ENCODE data around the gene CD83.
"Not testable (repeated sequence)": the region's sequence is repeated elsewhere in the genome, so short reads cannot be mapped to it uniquely, and the experiment has no call there.

The CD83 gene, protein sequence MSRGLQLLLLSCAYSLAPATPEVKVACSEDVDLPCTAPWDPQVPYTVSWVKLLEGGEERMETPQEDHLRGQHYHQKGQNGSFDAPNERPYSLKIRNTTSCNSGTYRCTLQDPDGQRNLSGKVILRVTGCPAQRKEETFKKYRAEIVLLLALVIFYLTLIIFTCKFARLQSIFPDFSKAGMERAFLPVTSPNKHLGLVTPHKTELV
- total RNA-seq = 4.9 to 72.7 (median 55.6) reads per million in 3 experiments

DNA sequence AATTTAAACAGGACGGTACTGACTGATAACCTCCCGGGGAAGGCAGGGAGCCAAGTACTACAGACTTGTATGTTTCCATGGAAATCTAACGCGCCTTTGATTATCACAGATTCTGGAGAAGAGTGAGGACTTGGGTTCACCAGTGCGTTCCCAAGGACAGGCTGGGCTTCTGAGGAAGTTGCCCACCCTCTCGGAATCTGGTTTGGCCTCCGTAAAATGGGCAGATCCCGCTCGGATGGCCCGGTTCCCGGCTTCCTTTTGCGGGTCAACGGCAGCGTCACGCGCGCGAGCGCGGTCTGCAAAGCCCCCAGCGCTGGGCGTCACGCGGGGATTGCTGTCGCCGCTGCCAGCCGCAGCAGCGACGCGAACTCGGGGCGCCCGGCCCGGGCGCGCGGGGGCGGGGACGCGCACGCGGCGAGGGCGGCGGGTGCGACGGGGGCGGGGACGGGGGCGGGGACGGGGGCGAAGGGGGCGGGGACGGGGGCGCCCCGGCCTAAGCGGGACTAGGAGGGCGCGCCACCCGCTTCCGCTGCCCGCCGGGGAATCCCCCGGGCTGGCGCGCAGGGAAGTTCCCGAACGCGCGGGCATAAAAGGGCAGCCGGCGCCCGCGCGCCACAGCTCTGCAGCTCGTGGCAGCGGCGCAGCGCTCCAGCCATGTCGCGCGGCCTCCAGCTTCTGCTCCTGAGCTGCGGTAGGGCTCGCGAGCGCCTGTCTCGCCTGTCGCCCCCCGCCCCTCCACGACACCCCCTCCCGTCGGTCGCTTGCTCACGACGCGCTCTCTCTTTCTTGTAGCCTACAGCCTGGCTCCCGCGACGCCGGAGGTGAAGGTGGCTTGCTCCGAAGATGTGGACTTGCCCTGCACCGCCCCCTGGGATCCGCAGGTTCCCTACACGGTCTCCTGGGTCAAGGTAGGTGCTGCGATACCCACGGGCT lies at the start of gene CD83:
Gene CD83, plus strand, starts transcription at position 615 of the 933 bp plus-strand sequence. Its CDS starts 40 bp downstream, at position 655.
- peak; percentile 88 for DNase-seq

DNA sequence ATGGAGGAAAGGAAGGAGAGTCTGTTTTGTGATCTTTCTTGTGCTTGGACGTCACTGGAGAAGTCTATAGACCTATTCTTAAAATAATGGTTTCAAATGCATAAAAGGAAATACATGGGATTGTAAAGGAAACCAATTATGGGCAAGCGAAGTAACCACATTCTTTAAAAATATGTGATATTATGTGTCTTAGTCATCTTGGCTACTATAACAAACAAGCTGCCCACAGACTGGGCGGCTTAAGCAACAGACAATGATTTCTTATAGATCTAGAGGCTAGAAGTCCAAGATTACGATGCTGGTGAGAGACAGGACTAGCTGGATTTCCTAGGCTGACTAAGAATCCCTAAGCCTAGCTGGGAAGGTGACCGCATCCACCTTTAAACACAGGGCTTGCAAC lies 49.4 kb upstream of the CD83 start:
- DNase-seq = no peak

DNA sequence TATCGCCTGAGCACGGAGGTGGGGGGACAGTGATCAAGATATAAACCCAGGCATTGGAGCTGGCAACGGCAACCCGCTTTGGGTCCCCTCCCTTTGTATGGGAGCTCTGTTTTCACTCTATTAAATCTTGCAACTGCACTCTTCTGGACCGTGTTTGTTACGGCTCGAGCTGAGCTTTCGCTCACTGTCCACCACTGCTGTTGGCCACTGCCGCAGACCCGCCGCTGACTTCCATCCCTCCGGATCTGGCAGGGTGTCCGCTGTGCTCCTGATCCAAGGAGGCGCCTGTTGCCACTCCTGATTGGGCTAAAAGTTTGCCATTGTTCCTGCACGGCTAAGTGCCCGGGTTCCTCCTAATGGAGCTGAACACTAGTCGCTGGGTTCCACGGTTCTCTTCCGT lies 48.9 kb upstream of the CD83 start:
- no peak for DNase-seq

DNA sequence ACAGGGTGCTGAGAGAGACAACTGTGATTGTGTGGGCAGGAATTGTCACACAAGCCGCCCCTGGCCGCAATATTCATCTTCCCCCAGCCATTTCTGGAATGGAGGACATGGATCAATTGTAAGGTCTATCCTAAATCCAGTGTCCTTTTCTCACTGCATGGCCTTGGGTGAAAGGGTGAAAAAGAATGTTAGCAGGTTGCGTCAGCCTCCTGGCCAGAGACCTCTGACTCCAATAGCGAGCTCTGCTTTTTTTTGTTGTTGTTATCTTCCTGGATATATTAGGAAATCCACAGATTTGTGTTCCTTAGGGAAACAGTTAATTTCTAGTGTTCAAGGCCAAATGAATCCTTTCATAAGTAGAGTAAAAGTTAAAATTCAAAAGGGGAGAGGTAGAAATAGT lies 47.1 kb upstream of the CD83 start:
- no peak for DNase-seq

DNA sequence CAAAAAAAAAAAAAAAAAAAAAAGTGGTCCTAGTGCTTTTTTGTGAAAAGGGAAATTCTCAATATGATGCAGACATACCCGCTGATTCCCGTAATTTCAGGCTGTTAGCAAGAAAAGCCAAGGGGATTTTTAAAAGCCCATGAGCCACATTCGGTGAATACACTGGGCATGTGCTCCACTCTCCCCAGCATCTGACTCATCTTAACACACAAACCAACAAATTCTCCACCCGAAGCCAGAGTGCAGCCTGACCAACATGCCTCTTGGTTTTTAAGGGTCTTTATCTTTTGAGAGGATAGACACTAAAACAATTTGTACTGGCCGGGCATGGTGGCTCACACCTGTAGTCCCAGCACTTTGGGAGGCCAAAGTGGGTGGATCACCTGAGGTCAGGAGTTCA lies 45.5 kb upstream of the CD83 start:
- no peak for DNase-seq

DNA sequence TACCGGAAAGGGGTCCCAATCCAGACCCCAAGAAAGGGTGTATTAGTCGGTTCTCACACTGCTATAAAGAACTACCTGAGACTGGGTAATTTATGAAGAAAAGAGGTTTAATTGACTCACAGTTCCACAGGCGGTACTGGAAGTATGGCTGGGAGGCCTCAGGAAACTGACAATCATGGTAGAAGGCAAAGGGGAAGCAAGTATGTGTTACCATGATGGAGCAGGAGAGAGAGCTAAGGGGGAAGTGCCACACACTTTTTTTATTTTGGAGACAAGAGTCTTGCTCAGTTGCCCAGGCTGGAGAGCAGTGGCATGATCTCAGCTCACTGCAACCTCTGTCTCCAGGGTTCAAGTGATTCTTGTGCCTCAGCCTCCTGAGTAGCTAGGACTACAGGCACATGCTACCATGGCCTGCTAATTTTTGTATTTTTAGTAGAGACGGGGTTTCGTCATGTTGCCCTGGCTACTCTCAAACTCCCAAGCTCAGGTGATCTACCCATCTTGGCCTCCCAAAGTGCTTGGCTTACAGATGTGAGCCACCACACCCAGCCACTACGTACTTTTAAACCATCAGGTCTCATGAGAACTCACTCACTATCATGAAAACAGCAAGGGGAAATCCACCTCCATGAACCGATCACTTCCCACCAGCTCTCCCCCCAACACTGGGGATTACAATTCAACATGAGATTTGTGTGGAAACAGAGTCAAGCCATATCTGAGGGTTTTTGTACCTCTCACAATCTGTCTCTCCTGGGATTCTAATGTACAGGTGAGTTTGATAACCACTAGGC lies 43.8 kb upstream of the CD83 start:
- not testable (repeated sequence) for DNase-seq

DNA sequence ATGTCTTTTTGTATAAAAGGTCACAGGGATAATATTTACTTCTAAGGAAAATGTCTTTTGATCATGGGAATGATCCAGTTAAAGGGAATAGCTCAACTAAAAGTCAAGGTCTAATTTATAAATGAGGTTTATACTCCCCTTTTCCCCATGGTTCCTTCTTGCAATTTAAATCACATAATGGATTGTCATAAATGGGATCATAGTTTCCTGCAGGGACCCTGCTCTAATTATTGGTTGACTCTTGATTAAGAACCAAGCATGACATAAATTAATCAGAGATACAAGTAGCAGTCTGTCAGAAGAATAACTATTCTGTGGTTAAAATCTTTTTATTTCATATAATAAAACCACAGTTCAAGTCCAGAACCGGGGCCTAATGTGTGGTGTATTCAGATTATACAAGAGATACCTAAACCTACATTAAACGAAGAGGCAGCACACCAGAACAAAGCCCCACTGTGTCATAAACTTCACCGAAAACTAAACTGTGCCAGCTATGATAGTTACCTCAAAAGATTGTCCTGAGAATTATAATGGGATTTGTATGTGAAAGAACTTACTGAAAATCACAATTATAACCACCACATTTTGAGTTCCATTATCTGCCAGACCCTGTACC lies 43.0 kb upstream of the CD83 start:
- DNase-seq = peak; percentile 3

DNA sequence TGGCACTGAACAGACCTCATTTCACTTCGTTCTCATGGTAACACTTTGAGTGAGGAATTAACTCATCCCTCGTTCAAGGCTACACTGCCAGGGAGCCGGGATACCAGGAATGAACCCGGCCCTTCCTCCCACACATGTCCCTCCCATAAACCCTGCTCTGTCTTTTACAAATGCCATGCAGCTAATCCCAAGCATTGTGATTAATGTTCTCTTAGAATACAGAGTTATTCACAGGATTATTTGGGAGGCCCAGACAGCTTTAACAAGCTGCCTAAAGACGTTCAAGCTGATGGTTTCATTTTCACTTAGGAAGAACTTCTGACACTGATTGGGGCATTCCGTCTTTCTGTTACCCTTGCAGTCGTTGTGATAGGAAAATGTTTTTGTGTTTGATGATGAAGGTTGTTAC lies 42.5 kb upstream of the CD83 start:
- DNase-seq = peak; percentile 54

DNA sequence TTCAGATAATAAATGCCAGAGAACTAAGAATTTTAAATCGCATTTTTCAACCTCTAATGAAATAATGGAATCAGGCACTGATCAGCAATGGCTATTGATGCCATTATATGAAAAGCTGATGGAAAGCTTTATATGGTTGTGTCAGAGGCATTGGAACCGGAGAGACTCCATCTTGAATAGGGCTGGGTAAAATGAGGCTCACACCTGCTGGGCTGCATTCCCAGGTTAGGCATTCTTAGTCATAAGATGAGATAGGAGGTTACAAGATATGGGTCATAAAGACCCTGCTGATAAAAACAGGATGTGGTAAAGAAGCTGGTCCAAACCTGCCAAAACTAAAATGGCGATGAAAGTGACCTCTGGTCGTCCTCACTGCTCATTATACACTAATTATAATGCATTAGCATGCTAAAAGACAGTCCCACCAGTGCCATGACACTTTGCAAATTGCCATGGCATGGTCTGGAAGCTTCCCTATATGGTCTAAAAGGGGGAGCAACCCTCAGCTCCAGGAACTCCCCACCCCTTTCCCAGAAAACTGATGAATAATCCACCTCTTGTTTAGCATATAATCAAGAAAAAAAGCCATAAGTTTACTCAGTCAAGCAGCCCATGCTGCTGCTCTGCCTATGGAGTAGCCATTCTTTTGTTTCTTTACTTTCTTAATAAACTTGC lies 40.2 kb upstream of the CD83 start:
- DNase-seq = no peak

DNA sequence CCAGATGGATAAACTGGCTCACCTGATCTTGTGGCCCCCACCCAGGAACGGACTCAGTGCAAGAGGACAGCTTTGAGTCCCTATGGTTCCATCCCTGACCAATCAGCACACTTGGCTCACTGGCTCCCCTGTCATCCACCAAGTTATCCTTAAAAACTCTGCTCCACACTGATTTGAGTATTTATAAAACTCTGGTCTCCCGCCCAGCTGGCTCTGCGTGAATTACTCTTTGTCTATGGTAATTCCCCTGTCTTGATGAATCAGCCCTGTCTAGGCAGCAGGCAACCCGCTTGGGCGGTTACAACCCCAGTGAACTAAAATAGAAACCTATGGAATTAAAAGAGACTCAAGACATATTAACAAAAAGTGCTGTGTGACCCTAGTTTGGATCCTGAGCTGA lies 38.1 kb upstream of the CD83 start:
- no peak for DNase-seq

DNA sequence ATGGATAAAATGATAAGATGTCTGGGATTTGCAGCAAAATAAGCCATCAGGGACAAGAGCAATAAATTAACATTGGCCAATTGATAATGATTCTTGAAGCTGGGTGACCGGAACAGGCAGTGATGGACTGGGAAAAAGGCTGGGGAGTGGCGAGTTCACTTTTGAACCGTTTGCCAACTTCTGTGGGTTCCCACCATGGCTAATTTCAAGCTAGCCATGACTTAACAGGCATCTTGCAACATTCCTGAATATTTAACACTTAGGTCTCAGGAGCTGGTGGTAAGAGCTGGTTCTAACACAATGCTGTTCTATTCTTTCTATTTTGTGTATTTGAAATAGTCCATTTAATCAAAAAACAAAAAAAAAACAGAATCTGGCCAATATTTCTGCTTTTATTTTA lies 37.6 kb upstream of the CD83 start:
- no peak for DNase-seq

DNA sequence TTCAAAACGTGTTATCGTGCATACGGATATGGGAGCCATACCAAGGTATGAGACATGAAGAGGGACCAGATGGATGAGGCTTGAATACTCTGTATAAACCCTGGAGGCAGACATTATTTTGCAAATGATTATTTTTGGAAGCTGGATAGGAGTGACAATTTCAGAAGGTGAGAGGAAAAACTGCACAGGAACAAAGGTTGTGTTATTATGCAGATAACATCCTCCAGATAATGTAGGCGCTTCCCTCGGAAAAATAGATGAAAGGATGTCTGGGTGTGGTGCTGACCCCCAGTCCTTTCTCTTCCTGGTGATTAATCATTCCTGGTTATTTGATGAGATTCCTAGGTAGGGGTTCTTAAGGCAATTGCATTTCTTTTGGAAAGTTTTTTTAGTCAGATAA lies 36.4 kb upstream of the CD83 start:
- DNase-seq = no peak

DNA sequence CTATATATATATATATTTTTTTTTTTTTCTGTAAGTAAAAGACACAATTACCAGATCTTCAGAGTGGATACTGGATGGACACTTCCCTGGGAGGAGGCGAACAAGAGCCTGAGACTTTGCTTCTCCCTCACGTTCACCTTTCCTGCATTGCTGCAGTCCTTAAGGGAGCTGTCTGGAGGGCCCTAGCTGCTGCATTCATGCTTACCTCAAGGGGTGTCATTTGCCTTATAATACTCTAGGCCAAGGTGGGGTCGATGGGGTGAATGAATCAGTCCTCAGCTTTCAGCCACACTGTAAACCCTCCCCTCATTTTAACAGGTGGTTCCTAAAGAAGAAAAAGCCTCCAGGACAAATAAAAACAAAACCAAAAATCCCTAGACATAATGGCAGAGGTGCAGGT lies 34.8 kb upstream of the CD83 start:
- no peak for DNase-seq

DNA sequence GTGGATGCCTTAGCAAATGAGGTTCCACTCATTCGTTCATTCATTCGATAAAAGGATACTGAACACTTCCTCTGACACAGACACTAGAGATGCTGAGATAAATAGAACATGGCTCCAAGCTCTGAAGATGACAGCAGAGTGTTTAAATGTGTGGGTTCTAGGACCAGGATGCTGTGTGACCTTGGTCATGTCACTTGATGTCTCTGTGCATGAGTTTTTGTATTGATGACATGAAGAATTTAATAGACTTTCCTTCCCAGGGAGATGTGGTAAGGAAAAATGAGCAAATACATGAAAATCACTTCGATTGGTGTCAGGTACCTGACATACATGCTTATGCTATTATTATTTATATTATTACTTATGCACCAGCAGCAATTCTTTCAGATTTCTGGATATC lies 34.3 kb upstream of the CD83 start:
- no peak for DNase-seq

DNA sequence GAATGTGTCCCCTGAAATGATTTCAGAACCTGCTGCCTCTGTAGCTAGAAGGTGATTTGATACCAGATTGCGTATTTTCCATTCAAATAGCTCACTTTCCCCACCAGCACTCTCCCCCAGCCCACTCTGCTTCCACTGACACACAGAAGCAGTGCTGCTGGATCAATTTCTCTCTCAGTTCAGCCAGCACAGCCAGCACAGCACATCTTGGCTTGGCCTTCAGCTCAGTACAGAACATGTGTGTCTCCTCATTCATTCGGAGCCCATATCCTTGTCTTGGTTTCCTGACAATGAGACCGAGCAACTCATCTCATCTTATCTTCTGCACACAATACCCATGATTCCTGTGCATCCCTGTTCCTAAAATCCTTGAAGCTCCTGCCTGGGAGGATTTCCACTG lies 33.8 kb upstream of the CD83 start:
- no peak for DNase-seq

DNA sequence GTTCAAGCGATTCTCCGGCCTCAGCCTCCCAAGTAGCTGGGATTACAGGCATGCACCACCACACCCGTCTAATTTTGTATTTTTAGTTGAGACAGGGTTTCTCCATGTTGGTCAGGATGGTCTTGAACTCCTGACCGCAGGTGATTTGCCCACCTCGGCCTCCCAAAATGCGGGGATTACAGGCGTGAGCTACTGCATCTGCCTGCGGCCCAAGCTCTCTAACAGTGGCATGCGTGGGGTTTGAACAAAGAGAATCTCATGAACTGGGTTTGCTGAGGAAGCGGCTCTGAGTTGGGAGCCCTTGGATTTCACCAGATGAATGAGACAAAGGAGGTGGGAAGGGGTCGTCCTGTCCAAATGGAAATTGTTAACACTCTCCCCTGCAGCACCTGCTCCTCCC lies 33.2 kb upstream of the CD83 start:
- DNase-seq = no peak

DNA sequence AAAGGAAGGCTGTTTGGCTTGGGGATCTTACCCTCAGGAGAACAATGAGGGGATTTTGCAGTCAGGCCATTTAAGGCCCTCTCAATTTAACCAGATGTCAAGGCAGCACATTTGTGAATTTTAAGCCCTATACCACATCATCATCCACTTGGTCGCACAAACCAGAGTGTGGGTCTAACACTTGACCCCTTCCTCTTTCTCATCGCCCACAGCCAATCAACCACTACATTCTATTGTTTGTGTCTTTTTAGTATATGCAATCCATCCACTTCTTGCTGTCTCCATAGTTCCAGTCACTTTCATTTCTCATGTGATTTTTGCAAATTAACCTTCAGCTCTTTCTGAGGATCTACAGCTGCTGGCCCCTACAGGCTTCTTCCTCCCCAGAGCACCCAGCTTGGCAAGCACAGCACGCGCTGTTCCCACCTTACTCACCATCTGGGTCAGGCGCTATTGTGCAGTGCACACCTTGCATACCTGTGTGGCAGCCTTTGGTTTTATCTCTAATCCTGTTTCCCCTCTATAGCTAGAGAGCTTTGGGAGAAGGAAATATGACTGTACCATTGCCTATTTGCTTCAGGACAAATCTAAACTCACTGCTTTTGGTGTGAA lies 32.3 kb upstream of the CD83 start:
- DNase-seq = no peak

DNA sequence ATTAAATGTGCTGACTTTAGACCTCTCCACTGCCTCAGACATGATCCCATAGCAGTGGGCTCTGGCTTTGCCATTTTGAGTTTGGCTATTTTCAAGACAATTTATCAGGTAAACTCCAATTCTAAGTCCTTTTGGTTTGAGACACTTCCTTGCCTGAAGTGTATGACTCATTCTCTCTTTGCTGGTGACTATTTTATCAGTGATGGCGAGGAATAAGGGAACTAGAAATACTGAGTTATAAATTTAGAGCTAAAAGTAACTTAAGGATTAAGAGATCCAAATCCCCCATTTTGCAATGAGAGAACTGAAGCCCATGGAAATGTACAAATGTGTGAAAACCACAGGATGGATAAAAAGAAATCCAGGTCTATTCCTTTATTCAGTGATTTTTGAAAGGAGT lies 30.9 kb upstream of the CD83 start:
- DNase-seq = no peak

DNA sequence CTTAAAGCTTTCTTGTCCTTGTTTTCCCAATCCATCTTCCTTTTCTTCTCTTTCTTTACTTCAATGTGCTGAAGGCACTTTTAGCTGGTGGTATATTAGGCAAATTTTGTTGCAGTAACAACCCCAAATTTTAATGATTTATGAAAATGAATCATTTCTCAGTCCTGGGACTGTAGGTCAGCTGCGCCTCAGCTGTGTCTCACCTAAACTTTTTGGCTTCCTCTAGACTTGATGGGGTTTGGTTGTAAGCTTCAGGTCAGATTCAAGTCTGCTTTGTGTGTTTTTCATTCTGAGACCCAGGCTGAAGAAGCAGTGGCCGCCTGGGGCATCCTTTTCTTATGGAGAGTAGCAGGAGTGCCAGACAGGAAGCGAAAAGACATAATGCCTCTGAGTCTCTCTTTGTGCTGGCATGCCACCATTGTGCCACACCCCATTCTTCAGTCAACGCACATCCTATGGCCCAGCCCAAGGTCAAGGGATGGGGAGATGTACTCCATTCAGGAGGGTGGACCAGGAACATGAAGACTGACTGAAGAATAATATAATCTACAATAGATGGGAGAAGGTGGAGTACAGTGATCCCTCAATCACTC lies 28.9 kb upstream of the CD83 start:
- no peak for DNase-seq

DNA sequence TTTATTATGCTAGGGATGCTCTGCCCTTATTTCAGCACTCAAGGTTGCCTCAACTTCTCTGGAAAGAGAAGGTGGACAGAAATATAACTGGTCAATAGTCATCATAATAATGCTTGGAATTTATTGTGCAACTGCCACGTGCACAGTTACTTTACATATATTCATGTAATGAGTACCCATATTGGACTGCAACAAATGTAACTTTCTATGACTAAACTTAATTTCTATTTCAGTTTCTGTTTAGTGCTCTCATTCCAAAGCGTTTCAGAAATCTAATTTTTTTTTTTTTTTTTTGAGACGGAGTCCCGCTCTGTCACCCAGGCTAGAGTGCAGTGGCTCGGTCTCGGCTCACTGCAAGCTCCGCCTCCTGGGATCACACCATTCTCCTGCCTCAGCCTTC lies 28.3 kb upstream of the CD83 start:
- no peak for DNase-seq

DNA sequence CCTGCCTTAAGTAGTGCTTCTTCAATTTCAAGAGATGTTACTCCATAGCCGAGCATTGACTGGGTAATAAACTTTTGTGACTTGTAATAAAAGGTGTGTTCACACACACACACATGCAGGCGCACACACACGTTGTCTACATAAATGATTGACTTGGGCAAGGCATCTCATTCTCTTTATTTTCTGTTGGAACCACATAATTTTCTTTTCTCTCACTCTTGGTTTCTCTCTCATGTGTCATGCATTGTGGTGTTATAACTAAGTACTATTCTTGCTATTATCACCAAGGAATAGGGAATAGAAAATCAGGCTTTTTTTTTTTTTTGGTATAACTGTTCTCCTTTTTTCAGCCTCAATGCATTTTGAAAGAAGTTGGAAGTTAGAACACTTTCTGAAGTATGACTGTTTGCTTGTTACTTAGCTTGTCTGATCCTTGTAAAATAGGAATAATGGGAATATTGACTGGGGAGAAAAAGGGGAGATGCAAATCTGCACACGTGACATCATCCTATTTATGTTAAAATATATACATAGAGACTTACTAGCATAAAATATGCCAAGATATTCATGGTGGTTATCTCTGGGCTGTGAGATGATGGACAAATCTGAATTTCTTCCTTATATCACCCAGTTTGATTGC lies 26.1 kb upstream of the CD83 start:
- no peak for DNase-seq

Measured in central memory CD4-positive, alpha-beta T cell (primary cell).